ENCODE results near the gene MTUS2. TPM values are rescaled to one million over a fixed set of nuclear protein-coding genes. Genes with fewer than 3 reads are reported as not detected.

MTUS2 gene
- total RNA-seq = under 0.01 TPM in 1 of 2 replicates, not detected in the other

DNA sequence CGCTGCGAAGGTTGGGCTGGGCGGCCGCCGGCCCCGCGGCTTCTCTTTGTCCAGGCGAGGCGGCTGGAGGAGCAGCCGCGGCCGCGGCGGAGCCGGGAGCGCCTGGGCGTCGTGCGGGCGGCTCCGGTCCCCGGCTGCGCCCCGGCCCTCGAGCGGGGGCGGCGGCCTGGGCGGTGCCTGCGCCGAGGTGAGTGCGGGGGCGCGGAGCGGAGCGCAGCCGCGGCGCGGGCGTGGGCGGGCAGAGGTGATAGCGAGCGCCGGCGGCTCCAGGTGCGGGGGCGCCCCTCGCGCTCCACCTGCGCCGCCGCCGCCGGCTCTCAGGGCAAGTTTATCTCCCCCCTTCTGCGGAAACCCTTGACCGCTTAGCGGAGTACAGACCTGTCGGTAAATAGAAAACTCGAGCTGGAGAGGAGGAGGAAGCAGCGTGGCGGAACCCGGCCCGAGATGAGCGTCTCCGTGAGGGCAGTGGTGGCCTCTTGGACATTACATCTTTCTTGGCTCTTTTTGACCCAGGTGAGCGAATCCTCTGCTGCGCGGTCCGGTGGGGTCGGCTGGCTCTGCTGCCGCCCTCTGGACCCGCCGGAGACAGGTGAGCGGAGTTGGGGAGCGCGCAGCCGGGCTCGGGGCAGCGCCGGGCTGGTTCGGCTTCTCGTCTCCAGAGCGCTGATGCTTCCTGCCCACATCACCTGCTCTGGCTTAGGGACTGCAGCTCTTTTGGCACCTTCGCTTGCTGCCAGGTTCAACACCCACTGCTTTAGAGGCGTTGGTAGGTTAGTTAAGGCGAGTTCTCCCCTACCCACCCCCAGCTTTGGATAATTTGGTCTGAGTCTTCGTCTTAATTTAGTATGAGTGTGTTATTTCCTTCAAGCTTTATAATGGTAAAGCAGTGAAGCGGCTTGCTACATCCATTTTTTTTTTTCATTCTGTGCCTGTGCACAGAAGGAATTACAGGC, at the start of gene MTUS2:
Gene MTUS2 (plus strand): TSS at position 241 of the 953 bp plus-strand sequence.

Other genes starting within 250 kb of the MTUS2 start
- 57.2 and 61.5 TPM in 2 replicates for gene POMP, start 161.2 kb upstream of the MTUS2 start, total RNA-seq
- gene SLC46A3, start 101.4 kb upstream of the MTUS2 start, total RNA-seq = 3.4 and 8.6 TPM in 2 replicates

Data from nasal cavity respiratory epithelium epithelial cell of viscerocranial mucosa (primary cell).